Mesothelial cell of epicardium (in vitro differentiated cells): ENCODE measurements around the gene STARD7. TPM values are rescaled to one million over a fixed set of nuclear protein-coding genes. Genes with fewer than 3 reads are reported as not detected.

Source experiments
- DNase-seq, 2 experiments: peaks; one replicate each; pipeline ENCODE4 v3.0.0; 2021; ENCODE audit warnings: low spot score in 2 of 2; ENCODE audit not compliant: unreplicated experiment in 2 of 2
- H3K27ac Mint-ChIP-seq: 2 replicates; pipeline ENCODE4 v1.8.0; 2021; ENCODE audit warnings: mixed read lengths
- H3K27me3 Mint-ChIP-seq: 2 replicates; pipeline ENCODE4 v1.8.0; 2021; ENCODE audit warnings: low read depth, mixed read lengths
- H3K36me3 Mint-ChIP-seq: 2 replicates; pipeline ENCODE4 v1.8.0; 2021; ENCODE audit warnings: mixed read lengths
- H3K4me1 Mint-ChIP-seq: 2 replicates; pipeline ENCODE4 v1.8.0; 2021; ENCODE audit warnings: mixed read lengths
- H3K4me3 Mint-ChIP-seq: 2 replicates; pipeline ENCODE4 v1.8.0; 2021; ENCODE audit warnings: mild to moderate bottlenecking, moderate library complexity, mixed read lengths
- H3K9me3 Mint-ChIP-seq: 2 replicates; pipeline ENCODE4 v1.8.0; 2021; ENCODE audit warnings: mixed read lengths
- total RNA-seq: library from RNA; stranded (reverse); gene quantifications from 3 replicates; pipeline ENCODE4 v1.2.1, GENCODE V29; 2021
- TF ChIP-seq, protein P1 (sequence below): fragments of 200-600 bp; sonication (generic); IDR thresholded peaks from one replicate; pipeline ENCODE4 v1.5.0; 2021; ENCODE audit warnings: antibody characterized with exemption; ENCODE audit not compliant: unreplicated experiment

The STARD7 gene
- total RNA-seq, 1 donor from 2014 or later: 108 TPM

DNA sequence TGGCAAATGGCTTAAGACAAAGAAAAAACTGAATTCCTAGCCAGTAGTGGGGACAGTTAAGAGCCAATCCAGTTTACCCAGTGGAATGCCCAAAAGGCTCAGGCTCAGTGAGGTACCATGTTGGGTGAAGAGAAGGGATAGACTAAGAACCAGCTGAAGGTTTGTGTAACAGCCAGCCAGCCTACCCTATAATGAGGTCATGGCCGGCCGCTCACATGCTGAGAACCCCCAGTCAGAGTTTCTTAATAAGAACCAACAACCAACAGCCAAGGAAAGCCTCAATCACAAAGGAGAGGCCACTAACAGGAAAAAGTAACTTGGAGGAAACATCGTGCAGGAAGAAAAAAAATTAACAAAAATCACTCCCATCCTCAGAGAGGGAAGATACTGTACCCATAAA, 38.0 kb downstream of the STARD7 start:
- H3K4me3 Mint-ChIP-seq: no peak overlapping the region
- H3K4me1 Mint-ChIP-seq: peaks cover 7% of the 10 kb centered on the region
- H3K27ac Mint-ChIP-seq: no peak overlapping the region
- DNase-seq: no peak
- TF ChIP-seq, protein P1, sequence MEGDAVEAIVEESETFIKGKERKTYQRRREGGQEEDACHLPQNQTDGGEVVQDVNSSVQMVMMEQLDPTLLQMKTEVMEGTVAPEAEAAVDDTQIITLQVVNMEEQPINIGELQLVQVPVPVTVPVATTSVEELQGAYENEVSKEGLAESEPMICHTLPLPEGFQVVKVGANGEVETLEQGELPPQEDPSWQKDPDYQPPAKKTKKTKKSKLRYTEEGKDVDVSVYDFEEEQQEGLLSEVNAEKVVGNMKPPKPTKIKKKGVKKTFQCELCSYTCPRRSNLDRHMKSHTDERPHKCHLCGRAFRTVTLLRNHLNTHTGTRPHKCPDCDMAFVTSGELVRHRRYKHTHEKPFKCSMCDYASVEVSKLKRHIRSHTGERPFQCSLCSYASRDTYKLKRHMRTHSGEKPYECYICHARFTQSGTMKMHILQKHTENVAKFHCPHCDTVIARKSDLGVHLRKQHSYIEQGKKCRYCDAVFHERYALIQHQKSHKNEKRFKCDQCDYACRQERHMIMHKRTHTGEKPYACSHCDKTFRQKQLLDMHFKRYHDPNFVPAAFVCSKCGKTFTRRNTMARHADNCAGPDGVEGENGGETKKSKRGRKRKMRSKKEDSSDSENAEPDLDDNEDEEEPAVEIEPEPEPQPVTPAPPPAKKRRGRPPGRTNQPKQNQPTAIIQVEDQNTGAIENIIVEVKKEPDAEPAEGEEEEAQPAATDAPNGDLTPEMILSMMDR: no peak
- no peaks in the 10 kb centered on the region for H3K36me3 Mint-ChIP-seq
- H3K9me3 Mint-ChIP-seq: peaks cover 15% of the 10 kb centered on the region
- H3K27me3 Mint-ChIP-seq: no peaks in the 10 kb centered on the region

GRCh38 chr2:96169868-96170507, 38.6 kb downstream of the STARD7 start:
- no peak for DNase-seq
- peaks cover 7% of the 10 kb centered on the region for H3K4me1 Mint-ChIP-seq
- no peak overlapping the region for H3K27ac Mint-ChIP-seq
- no peaks in the 10 kb centered on the region for H3K36me3 Mint-ChIP-seq
- peaks cover 15% of the 10 kb centered on the region for H3K9me3 Mint-ChIP-seq
- TF ChIP-seq, protein P1: no peak
- H3K4me3 Mint-ChIP-seq: no peak overlapping the region
- no peaks in the 10 kb centered on the region for H3K27me3 Mint-ChIP-seq

GRCh38 chr2:96167407-96168013, 41.1 kb downstream of the STARD7 start:
- no peaks in the 10 kb centered on the region for H3K27me3 Mint-ChIP-seq
- H3K9me3 Mint-ChIP-seq: peaks cover 15% of the 10 kb centered on the region
- TF ChIP-seq, protein P1: no peak
- H3K36me3 Mint-ChIP-seq: no peaks in the 10 kb centered on the region
- no peak overlapping the region for H3K27ac Mint-ChIP-seq
- H3K4me1 Mint-ChIP-seq: peaks cover 13% of the 10 kb centered on the region
- DNase-seq: no peak
- no peak overlapping the region for H3K4me3 Mint-ChIP-seq

- Mint-ChIP-seq H3K27ac (peak overlapping the region; percentile 30), H3K9me3 (peaks cover 11% of the 10 kb centered on the region), H3K4me1 (peaks cover 15% of the 10 kb centered on the region), H3K27me3 (no peaks in the 10 kb centered on the region), H3K4me3 (no peak overlapping the region), H3K36me3 (no peaks in the 10 kb centered on the region)
- TF ChIP-seq, protein P1: no peak
- DNase-seq: no peak
Measured at GRCh38 chr2:96164459-96165184, 44.0 kb downstream of the STARD7 start.

DNA sequence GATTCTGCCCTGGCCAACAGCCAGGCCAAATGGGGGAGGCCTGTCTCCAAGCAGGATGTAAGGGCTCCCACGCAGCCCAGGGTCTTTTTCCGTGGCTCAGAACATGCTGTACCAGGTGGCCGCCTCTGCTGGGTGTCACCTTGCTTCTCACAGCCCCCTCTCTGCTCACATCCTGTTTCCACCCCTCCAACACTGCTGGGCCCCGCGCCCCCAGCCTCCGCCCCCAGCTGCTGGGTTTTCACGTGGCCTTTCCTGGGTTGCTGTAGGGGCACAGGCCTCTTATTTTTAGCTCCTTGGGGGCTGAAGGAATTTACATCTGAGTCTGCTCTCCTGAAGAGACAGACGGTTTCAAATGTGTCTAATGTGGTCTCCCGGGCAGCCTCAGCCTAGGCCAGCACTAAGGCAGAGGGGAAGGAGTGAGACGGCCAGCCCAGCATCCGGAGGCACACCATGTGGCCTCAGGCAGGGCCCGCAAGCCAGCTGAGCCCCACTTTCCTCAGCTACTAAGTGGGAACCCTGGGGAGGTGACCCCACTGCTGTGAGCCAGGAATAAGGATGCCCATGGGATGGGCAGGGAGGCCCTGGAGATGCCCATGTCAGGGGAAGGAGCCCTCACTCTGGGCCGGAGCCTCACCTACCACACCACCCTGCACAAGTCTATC, 44.7 kb downstream of the STARD7 start:
- Mint-ChIP-seq H3K27me3 (no peaks in the 10 kb centered on the region), H3K27ac (peak overlapping the region; percentile 16), H3K36me3 (no peaks in the 10 kb centered on the region), H3K4me1 (peaks cover 15% of the 10 kb centered on the region), H3K4me3 (no peak overlapping the region), H3K9me3 (peaks cover 6% of the 10 kb centered on the region)
- DNase-seq: no peak
- TF ChIP-seq, protein P1: no peak
